Breast epithelium (tissue), 3 donors: ENCODE measurements around the gene MAP7D3.

Experiments used
- CTCF ChIP-seq, 3 donors: fragments of 450-650 bp; IDR thresholded peaks; one replicate each; pipeline ENCODE4 v1.5.1; 2016 to 2017; ENCODE audit warnings: antibody characterized with exemption in 3 of 3, mild to moderate bottlenecking in 3 of 3, moderate library complexity in 3 of 3
- POLR2A ChIP-seq: fragments of 450-650 bp; IDR thresholded peaks from one replicate; pipeline ENCODE4 v1.6.1; 2016; ENCODE audit warnings: antibody characterized with exemption, mild to moderate bottlenecking, moderate library complexity
- POLR2AphosphoS5 ChIP-seq, 3 donors: sonication (generic); formaldehyde crosslinking; IDR thresholded peaks; one replicate each; pipeline ENCODE4 v1.6.1; 2017; ENCODE audit warnings: antibody characterized with exemption in 3 of 3

- TF ChIP-seq CTCF (IDR thresholded peaks at IDR 0.05): no peak
- TF ChIP-seq POLR2A: no peak
- no peak for TF ChIP-seq POLR2AphosphoS5 (IDR thresholded peaks at IDR 0.05)
Observed at GRCh38 chrX:136275553-136275952, 24.4 kb upstream of the MAP7D3 start.
